Stimulated activated CD8-positive, alpha-beta memory T cell treated with anti-CD3 and anti-CD28 coated beads, Interleukin-15, amount 100 ng/mL, for 4 hours (primary cell): ENCODE data around the gene BCL3.
"Not testable (repeated sequence)": the region's sequence is repeated elsewhere in the genome, so short reads cannot be mapped to it uniquely, and the experiment has no call there.

Experiments
- DNase-seq, 2 donors: peaks; one replicate each; pipeline ENCODE4 v3.0.0-alpha.2; 2020; ENCODE audit warnings: low read depth in 2 of 2

BCL3 gene

DNA sequence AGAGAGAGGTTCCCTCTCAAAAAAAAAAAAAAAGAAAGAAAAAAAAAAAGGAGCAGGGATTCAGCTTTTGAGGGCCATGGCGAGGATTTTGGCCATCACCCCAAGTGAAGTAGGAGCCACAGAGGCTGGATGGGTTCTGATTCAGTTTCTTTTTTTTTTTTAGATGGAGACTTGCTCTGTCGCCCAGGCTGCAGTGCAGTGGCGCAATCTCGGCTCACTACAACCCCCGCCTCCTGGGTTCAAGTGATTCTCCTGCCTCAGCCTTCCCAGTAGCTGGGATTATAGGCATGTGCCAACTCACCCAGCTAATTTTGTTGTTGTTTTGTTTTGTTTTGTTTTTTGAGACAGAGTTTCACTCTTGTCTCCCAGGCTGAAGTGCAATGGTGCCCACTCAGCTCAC, 27.1 kb upstream of the BCL3 start:
- not testable (repeated sequence) for DNase-seq

DNA sequence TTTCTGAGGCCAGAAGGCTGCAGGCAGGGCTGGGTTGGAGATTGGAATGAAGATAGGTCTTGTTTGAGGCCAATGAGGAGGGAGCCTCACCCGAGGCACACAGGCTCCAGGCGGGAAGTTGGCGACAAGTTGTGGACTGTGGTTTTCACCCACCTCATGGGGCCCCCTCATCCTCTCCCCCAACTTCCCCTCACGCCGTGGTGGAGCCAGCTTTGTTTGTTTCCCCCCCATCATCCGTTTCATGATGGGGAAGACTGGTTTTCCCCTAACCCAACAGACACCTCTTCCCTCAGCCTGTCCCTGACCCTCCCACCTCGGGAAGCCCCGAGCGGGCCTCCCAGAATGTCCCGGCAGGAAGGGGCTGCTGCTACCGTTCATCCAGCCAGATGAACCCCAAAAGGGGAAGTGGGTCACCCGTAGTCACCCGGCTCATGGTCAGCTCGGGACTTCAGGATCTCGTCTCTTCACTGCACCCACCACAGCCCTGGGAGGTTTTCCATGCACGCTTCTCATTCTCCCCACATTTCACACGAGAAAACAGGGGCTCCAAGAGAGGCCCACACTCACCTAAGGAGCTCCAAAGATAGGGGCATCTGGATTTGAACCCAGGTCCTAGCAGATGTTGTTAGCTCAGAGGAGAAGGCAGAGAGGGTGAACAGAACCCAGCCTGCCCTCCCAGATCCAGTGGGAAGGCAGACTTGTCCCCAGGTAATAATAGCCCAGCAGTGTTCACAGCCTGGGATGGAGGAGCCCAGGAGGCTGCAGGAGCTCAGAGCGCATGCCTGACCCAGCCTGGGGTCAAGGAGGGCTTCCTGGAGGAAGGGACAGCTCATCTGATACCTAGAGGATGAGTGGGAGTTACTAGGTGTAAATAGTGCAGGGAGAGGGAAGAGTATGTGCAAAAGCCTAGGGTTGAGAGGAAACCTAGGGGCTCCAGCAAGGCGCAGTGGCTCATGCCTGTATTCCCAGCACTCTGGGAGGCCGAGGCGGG, 26.1 kb upstream of the BCL3 start:
- no peak for DNase-seq

DNA sequence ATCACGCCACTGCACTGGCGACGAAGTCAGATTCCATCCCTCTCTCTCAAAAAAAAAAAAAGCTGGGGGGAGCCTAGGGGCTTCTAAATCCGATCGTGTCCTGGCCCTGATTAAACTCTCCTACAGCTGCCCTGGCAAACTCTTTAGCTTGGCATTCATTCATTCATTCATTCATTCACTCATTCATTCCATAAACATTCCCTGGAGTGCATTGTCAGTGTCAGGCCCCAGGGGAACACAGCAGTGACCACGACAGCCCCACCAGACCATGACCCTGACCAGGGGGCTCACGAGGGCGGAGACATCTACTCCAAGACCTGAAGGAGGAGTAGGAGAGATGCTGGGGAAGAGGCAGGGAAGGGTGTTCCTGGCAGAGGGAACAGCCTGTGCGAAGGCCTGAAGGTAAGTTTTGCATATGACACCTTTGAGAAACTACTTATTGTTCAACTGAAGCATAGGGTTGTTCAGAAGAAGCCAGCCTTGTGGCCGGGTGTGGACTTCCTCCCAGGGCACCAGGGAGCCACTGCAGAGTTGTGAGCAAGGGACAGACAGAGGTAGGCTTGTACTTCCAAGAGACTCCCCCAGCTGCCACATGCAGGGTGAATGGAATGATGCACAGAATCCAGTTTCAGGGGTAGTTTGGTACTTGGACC, 25.1 kb upstream of the BCL3 start:
- no peak for DNase-seq

DNA sequence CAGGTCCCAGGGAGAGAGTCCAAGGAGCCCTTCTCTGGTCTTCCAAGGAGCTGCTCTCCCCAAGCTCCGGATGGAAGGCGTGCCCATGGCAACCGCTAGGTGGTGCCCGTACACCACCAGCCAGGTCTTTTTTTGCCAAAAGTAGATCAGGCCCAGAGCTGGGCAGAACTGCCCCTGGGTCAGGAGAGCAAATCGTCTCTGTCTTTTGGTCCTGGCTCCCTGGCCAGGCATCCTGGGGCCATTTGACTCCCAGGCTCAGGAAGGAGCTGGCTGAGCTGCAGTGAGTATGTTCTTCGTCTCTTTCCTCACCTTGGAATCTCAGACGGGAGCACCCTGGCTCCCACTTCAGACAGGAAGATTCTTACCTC, 24.6 kb upstream of the BCL3 start:
- peak; percentile 52 to 56 for DNase-seq

DNA sequence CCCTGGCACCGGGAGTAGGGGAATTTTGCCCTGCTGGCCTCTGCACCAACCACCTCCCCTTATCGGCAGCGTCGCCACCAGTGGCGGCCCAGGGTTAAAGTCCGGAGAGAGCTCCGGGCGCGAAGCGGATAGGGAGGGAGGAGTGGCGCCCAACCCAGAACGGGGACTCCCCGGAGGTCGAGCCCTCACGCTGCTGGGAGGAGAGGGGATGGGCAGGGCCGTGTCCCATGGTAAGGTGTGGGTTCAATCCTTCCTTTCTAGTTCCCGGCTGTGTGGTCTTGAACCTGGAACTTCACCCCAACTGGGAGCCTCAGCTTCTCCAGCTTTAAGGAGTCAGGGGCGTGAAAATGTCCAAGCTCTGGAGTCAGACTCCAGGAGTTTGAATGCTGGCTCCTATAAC, 23.3 kb upstream of the BCL3 start:
- DNase-seq, result no peak

DNA sequence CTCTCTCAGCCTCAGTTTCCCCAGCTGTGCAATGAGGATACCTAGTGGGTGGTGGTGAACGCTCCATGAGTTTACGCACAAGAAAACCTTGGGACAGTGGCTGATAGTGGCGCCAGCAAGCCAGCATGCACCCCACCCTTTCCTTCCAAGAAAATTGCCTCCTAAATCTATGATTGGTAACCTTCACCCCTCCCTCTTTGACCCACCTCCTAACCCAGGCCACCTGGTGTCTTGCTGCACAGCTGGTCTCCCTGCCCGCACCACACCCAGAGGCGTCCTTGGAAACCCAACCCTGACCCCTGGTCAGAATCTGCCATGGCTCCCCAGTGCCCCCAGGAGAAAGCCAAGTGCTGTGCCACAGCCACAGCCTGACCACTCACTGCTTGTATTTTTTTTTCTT, 22.8 kb upstream of the BCL3 start:
- no peak for DNase-seq

DNA sequence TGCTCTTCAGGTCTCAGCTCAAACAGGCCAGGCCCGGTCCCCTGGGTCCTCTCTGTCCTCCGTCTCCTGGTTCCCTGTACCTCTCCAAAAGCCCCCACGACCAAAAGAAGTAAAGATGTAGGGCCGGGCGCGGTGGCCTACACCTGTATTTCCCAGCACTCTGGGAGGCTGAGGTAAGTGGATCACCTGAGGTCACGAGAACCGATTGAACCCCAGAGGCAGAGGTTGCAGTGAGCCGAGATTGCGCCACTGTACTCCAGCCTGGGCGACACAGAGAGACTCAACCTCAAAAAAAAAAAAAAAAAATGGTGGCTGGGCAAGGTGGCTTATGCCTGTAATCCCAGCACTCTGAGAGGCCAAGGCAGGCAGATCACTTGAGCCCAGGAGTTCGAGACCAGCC, 22.0 kb upstream of the BCL3 start:
- DNase-seq, result no peak

DNA sequence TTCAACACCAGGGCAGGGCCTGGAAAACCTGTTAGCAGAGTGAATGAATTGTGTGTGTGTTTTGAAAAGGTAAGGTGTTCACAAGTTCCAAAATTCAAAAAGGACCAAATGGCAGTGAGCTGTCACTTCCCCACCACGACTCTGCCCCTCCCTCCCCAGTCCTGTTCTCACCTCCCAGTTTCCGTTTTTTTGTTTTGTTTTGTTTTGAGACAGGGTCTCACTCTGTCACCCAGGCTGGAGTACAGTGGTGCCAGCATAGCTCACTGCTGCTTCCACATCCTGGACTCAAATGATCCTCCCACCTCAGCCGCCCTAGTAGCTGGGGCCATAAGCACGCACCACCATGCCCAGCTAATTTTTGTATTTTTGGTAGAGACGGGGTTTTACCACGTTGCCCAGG, 20.3 kb upstream of the BCL3 start:
- DNase-seq, result no peak

DNA sequence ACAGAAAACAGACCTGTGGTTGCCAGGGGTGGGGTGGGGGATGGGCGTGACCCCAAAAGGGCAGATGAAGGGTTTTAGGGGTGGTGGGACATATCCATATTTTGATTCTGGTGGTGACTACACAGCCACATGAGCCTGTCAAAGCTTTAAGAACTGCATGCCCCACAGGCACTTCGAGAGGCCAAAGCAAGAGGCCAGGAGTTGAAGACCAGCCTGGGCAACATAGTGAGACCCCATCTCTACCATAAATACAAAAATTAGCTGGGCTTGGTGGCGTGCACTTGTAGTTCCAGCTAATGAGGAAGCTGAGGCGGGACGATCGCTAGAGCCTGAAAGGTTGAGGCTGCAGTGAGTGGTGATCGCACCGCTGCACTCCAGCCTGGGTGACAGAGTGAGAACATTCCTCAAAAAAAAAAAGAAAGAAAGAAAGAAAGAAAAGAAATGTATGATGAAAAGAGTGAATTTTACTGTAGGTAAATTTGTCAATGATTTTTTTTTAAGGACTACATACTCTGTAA, 18.9 kb upstream of the BCL3 start:
- DNase-seq, result no peak

DNA sequence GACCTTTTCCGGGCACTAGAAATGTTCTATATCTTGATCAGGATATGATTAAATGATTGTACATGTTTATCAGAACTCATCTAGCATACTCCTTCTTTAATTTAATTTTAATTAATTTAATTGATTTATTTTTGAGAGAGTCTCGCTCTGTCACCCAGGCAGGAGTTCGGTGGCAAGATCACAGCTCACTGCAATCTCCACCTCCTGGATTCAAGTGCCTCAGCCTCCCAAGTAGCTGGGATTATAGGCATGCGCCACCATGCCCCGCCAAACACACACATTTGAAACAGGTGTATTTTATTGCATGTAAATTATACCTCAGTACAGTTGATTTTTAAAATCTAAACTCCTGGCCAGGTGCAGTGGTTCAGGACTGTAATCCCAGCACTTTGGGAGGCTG, 17.4 kb upstream of the BCL3 start:
- DNase-seq, result no peak

DNA sequence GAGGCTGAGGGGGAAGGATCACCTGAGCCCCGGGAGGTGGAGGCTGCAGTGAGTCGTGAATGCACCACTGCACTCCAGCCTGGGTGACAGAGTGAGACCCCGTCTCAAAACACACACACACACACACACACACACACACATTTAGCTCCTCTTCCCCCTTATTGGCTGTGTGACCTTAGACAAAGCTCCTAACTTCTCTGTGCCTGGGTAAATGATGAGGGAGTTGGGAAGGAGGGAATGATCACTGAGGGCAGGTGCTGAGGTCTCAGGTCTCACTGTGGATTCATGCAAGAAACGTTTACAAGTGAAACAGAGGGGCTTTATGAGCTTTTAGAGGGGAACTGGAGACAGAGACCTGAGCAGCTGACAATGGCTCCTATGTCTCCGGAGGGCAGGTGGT, 16.9 kb upstream of the BCL3 start:
- DNase-seq, result no peak

DNA sequence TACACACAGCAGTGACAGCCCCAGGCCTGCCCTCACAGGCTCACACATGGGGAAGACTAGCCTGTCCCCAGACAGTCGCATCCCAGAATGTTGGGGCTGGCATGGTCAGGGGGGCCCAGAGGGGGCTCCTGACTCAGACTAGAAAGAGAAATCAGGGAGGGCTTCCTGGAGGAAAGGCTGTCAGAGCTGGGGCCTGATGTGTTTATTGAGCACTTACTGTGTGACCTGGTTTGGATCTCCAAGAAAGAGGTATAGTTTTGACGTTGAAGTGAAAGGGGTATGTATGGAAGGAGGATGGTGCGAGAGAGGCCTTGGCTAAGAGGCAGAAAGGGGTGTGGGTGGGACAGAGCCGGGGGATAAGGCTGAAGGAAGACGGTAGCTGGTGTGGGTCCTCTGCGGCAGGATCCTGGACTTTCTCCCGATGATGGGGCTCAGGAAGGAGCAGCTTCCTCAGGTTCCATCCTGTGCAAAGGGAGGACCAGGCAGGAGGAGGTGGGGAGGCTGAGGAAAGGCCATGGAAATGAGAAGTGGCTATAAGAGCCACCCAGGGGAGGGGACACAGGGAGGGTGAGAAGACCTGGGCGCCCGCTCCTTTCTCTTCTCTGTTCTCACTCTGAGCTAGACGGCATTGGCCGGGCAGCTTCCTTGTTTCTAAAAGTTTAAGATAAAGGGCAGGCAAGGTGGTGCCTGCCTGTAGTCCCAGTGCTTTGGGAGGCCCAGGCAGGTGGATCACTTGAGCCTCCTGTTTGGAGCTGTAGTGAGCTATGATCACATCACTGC, 16.1 kb upstream of the BCL3 start:
- DNase-seq, result no peak

DNA sequence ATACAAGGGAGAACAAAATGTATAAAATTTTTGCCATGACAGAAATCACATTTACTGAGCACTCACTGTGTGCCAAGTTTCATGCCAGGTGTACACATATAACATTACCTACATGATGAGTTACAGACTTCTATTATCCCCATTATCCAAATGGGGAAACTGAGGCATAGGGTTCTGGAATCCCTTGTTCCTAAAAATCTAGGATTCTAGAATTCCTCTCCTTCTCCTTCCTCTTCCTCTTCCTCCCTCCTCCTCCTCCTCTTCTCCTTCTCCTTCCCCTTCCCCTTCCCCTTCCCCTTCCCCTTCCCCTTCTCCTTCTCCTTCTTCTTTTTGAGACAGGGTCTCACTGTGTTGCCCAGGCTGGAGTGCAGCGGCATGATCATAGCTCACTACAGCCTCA, 14.2 kb upstream of the BCL3 start:
- DNase-seq, result no peak

DNA sequence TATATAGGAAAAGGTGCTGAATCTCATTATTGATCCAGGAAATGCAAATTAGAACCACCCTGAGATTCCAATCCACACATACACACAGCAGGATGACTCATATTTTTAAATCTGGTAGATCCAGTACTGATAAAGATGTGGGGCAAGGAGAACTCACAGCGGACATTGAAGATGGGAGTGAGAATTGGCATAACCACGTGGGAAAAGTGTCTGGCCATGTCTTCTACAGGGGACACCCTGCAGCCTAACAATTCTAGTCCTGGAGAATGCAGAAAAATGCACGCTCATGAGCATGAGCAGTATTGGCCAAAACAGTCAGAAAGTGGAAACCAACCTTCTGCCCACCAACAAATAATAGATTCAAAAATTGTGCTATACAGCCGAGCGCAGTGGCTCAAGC, 13.5 kb upstream of the BCL3 start:
- DNase-seq, result no peak

DNA sequence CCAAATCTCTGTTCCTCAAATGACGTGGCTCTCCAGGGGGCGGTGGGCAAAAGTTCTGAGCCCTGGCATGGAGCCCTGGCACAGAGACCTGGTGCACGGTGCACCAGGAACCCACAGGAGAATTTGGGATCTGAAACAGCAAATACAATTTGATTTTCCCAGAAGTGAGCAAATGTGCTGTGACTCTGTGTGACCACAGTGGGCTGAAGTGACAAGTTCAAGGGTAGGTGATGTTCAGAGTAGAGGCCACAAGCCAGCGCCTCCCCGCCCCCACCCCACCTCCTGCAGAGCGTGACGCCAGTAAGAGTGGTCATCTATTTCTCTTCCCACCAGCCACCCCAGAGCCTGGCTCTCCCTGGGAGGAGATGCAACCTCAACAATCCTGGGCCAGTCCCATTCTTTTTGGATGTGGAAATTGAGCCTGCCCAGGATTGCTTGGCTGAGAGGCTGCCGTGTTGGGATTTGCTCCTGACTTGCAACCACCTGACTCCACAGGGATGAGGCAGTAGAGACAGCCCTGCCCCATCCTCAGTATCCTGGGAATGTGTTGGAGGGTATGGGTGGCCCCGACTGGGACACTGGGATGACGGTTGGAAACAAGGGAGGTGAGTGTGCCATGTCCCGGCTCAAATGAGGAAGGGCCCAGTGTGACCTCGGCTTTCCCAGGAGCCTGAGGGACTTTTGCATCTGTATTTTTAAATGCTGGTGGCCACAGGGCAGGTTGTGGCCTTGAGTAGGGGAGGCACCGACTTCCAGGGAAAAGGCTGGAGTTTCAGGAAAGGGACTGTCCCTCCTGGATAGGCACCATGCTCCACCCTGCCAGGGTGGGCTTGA, 11.1 kb upstream of the BCL3 start:
- no peak for DNase-seq

DNA sequence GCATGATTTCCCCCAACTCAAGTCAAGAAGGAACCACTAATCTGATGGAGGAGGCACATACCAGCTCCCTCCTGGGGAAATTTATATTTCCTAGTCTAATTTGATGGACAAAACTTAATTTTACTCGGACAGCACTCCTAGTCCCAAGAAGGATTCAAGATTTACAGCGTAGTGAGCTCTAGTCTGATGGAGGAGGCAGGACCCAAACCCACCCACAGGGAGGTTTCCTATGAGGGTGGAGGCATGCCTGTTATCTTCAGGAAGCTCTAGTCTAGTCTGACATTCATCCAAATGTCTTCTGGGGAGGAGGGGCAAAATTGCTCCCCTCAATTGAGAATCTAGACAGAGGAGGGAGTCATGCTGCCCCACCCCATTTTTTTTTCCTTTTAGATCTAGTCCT, 10.4 kb upstream of the BCL3 start:
- no peak for DNase-seq

DNA sequence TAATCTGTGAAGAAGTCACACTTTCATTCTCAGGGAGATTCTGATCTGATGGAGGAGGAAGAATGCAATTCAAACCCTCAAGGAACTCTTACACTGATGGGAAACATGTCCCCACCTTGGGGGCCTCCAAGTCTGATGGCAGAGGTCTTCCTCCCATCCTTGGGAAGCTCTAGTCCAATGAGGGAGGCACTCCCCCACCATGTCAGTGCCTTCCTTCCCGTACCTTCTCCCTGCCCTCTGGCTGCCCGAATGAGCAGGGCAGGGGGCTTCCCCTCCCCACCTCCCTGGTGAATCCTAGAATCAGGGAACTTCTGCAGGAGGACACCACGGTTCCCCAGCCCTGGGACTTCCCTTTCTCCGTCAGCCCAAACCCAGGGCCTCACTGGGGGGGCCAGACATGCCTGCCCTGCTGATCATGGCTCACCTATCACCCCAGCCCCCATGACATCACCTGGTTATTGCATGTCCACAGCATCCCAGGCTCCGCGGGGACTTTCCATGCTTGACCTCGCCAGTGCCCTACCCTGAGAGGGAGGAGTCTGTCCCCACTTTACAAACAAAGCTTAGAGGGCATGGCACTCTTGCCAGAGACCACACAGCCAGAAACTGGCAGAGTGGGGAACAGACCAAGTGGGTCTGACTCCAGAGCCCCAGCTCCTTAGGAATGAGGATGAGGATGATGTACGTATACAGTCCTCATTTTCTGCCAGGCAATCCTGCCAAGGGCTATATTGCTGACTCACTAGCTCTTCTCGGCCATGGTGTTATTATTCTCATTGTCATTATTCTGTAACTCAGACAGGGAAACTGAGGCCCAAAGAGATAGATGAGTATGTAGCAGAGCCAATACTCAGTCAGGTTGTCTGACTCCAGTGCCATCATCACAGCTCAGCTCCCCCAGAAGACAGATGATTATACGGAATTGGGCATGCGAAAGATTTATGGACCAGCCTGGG, 9.6 kb upstream of the BCL3 start:
- DNase-seq, result no peak

DNA sequence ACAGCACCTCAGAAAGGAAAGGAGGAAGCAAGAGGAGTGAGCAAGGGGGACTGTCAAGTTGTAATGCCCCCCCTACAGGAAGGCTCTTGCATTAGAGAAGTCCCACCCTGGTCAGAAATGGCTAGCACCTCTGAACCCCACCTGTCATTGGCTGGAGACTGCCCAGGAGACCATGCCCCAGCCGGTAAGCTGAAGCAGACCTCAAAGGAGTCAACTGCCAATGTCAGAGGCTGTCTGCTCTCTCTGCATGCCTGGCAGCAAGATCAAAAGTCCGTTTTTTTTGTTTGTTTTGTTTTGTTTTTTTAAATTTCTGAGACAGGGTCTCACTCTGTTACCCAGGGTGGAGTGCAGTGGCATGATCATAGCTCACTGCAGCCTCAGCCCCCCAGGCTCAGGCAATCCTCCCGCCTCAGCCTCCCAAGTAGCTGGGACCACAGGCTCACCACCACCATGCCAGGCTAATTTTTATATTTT, 8.1 kb upstream of the BCL3 start:
- DNase-seq, result no peak

DNA sequence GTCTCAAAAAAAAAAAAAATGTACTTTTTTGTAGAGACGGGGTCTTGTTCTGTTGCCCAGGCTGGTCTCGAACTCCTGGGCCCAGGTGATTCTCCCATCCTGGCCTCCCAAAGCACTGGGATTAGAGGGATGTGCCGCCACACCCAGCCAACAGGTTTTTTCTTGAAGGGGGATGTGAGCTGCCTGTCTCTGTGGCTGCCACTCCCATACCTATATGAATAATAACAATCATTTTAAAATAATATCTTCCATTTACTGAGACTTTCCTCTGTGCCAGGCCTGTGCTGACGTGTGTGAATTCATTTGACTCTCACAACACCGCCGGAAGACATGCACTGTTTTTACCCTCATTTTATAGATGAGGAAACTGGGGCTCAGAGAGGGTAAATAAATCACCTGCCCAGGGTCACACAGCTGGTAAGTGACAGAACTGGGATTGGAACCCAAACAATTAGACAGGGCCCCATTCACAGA, 7.2 kb upstream of the BCL3 start:
- DNase-seq, result no peak

DNA sequence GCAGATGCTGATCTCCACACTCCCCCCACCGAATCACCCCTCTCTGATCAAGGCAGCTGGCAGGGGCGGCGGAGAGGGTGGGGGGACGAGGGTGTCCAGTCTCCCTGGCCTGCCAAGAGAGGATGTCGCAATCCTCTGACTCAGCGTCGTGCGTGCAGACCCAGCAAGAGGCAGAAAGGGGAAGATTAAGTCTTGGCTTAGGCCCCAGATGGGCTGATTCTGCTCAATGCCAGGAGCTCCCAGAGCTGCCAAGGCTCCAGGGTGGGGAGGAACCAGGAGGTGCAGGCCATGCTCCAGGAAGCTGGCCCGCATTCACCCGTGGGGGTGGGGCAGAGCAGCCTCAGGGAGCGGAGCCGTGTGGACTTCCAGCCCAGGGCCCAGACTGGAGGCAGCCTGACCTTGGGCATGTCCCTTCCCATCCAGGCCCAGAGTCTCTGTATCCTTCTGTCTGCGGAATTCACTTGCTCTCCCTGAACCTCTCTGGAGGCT, 6.6 kb upstream of the BCL3 start:
- no peak for DNase-seq
